Putamen (tissue), 1 donor: ENCODE measurements around the gene EVC2.
"Not testable (repeated sequence)": the region's sequence is repeated elsewhere in the genome, so short reads cannot be mapped to it uniquely, and the experiment has no call there.

Source experiments
- DNase-seq: peaks from one replicate; pipeline ENCODE4 v3.0.0-alpha.2; 2016; ENCODE audit warnings: low spot score

EVC2 gene

DNA sequence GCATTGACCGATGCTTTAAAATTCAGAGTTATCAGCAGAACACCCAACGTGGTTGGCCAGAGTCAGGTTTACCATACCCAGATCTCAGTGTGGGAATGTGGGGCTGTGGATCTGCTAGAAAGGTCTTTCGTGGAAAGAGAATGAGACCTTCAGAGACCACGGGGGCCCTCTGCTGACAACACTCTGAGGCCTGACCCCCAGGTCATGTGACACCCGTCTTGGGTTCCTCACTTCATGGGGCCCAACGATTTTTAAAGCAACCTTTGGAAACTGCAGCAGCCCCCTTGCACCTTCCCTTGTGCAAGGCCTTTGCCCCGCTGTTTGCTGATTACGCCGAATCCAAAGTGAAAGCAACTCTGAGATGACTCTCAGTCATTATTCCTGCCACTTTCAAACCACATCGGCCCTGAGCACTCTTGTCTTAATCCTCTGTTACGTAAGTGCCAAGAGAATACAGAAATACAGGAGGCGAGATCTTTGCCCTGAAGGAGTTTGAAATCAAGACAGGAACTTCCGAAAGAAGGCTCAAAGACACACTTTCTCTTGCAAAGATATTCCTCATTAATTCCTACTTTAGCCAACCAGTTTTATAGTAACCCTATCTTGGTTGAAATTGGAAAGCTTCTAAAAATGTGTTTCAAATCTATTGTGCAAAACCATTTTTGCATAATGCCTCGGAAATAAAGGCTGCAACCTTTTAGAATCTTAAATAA, 88.3 kb downstream of the EVC2 start:
- no peak for DNase-seq

DNA sequence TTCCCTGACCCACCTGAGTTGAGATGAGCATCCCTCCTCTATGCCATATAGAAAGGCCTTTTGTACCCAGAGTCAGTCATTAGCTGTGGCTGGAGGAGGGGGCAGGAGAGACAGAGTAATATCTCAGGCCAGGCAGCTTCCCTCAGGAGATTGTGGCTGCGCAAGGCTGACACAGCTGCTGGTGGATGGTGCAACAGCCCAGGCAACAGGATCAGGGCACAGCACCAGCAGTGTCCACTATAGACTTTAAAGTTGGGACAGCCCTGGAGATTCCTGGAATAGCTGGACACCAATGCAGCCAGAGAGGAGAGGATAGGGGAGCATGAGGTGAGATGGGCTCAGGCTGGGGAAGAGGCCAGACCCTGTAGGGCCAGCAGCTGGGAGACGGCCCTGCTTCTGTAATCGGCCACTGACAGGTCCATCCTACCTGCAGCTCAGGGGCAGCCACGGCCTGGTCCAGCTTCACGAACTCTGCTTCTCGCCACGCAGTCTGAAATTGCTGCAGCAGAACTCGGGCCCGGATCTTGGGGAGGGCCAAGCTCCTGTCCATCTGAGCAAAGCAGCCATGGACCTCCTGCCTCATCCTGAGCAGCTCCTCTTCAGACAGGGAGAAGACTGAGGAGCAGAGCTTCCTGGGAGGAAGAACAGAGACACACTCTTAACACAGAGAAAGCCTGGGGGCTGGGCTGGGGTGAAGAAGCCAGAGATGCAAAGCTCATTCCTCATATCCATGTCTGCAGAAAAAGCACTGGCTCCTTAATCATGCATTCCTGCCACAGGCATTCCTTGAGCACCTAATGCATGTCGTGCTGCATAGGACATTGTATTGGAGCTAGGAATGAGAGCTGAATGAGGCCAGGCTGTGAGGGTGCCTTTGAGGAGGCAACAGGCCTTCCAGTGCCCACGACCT, 90.1 kb downstream of the EVC2 start:
- no peak for DNase-seq

DNA sequence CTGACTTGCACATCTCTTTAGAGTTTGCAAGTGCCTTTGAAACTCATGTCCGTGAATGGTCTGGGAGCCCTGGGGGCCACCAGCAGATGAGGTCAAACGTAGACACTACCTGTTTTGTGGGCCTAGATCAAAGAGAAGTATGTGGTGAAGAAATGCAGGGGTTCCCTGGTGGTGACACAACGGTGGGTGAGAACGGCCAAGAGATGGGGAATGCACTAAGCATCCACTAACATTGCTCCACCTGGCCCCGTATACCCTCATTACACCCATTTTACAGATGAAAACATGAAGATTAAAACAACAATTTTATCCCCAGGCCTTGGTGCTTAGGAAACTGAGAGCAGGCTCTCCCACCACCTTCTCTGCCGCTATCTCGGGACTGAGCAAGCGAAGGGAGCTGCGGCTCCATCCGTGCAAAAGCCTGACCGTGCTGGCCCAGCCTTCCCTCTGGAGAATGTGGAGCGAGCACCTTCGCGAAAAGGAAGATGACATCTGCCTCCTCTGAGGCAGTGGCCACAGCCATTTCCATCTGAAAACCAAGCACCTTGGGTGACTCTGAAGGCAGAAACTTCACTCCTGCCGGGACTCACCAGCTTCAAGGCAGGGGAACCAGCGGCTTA, 91.9 kb downstream of the EVC2 start:
- no peak for DNase-seq

DNA sequence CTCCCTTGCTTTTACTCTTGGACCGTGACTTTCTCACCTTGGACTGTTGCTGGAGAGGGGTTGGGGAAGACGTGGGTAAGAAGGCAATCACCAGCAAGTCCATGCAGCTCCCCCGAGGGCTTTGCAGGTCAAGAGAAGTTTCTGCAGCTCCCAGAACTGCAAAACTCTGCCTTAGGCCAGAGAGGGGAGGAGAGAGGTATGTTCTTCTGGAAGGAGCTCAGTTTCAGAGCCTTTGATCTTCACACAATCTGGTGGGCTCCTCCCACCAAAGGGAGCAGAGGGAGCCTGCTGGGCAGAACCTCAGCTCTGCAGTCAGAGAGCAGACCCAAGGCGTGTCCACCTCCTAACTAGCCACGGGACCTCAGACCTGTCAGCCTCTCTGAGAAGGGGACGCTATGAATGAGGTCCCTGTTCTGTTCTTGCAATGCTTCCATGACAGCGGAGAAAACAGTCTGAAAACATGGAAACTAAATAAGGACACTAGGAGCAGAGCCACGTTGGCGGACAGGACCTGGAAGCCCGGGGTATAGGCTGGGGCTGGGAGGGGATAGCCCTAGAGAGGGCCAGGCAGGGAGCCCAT, 92.8 kb downstream of the EVC2 start:
- no peak for DNase-seq

DNA sequence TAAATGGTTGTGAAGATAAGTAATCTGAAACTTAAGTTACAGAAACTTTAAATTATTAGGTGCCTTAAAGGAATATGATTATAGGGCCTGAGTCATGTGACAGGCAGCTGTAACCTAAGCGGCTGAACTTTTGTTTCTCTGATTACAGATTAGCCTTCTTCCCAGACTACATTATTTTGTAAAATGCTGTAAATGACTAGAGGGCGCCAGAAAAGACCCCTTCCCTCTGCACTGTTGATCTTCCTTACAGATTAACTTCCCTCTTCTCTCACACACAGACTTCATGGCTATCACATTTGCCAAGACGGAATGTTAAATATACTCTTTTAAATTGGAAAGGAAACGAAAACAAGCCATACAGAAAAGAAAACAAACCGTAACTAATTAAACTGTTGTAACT, 96.6 kb downstream of the EVC2 start:
- DNase-seq = no peak

DNA sequence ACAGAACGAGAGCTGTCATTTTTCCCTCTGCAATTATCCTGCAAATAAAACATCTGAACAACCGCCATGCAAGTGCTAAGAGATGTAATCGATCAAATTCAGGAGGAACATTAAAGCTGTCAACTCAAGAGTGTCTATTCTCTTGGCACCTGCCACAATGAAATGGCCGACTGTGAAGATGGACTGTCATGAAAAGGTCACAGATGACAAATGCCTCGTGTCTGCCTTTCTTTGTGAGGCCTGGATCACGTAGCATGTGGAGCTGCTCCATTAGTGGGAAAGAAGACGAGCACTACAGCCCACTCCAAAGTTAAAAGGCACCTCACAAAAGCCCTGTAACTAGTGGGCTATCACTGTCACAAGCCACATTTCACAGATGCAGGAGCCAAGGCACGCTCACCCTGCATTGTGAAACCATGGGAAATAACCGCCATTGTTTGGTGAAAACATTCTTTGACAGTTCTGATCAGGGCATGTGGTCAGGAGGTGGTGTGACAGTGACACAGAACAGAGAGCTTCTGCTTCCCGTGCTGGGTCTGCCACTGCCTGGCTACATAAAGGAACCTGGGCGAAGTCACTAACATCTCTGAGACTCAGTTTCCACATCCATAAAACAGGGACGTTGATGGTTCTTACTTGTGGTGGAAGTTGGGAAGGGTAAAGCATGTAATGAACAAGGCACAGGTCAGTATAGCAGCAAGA, 98.9 kb downstream of the EVC2 start:
- DNase-seq = no peak

DNA sequence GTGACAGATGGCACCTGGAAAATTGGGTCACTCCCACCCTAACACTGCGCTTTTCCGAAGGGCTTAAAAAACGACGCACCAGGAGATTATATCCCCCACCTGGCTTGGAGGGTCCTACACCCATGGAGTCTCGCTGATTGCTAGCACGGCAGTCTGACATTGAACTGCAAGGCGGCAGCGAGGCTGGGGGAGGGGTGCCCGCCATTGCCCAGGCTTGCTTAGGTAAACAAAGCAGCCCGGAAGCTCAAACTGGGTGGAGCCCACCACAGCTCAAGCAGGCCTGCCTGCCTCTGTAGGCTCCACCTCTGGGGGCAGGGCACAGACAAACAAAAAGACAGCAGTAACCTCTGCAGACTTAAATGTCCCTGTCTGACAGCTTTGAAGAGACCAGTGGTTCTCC, 114.5 kb downstream of the EVC2 start:
- DNase-seq = not testable (repeated sequence)

DNA sequence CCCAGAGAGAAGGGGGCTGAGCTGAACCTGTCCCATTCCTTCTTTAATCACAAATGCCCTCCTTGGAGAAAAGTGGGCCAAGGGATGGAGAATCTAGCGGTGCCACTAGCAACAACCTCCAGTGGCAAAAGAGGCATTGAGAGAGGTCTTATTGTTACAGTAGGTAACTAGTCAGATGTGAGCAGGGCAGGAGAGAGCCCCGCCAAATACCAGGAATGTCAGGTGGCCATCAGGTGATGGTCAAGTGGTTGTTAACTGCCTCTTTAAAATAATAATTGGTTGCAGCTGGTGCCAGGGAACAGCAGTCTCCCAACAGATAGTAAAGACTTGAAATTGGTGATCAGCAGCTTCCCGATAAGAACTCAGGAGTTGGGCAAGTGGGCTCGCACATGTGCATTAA, 116.1 kb downstream of the EVC2 start:
- DNase-seq = no peak

DNA sequence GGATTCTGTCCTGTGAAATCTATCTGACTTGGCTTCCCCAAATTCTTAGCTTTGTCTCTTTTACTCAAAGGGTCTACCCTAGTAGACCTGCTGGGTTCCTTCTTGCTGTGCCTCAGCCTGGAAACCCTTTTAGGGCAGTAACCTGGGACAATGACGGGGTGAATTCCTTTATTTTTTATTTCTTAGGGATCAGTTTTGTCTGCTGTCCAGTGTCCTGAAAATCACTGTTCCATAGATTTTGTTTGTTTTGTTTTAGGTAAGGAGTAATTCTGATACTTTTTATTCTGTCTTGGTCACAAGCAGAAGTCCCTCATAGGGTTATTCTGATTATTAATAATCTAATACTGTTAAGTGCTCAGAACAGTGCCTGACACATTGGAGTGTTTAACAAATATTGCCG, 118.9 kb downstream of the EVC2 start:
- DNase-seq = no peak

DNA sequence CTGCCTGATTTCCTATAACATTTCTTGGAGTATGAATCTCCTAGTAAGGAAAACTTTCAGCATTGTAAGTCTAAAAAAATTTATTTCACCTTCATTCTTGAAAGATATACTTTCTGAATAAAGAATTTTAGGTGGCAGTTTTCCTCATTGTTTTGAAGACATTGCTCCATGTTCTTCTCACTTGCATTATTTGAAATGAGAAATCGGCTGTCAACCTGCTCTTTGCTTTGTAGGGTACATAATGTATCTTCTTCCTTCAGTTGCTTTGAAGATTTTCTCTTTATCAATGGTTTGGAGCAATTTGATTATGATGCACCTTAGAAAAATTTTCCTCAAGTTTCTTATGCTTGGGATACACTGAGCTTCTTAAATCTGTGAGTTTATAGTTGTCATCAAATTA, 120.3 kb downstream of the EVC2 start:
- no peak for DNase-seq

DNA sequence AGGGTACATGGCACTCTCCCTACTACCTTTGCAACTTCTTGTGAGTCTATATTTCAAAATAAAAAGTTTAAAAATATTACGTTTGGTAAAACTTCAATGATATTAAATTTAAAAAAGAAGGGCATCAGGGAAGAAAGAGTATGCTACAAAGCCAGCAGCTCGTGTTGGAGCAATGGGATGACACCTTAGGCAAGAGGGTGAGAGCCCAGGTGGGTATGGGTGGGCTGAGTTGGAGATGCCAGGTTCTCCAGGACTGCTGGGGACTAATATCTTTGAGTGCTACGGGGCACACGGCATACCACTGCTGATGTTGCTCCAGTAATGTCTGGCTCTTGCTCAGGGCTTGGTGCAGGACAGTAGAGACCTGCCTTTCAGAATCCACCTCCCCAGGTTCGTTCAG, 132.4 kb downstream of the EVC2 start:
- no peak for DNase-seq

DNA sequence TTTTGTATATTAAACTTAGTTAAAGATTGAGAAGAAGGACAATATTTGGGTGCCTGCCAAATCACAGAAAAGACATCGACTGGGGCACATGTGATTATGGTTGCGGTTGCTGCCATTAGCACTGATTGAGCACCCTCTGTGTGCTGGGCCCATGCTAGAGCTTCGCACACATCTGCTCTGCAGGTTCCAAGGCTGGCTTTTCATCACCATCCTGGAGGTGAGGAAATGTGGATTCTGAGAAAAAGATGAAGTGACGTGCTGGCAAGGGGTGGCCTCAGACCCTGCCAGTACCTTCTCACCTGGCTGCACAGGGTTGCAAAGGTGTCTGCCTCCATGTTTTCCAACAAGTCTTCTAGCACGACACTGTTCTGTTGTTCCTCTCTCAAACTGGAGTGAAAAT, 134.0 kb downstream of the EVC2 start:
- DNase-seq = no peak

DNA sequence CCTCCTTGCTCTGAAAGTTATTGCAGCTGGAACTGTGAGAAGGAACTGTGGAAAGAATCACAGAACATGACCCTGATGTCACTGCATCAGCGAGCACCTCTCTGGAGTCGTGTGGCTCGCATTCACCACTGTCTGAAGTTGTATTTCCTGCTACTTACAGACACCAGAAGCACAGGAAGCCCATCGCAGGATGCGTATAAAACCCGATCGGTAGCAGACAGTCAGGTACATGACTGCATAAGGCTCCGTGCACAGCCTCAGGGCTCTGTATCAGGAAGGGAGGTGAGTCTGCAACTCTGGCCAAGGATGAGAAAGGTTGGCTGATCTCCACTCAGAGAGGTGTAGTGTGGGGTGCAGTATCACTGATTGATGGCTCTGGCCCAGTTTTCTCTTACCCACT, 134.4 kb downstream of the EVC2 start:
- DNase-seq = no peak

DNA sequence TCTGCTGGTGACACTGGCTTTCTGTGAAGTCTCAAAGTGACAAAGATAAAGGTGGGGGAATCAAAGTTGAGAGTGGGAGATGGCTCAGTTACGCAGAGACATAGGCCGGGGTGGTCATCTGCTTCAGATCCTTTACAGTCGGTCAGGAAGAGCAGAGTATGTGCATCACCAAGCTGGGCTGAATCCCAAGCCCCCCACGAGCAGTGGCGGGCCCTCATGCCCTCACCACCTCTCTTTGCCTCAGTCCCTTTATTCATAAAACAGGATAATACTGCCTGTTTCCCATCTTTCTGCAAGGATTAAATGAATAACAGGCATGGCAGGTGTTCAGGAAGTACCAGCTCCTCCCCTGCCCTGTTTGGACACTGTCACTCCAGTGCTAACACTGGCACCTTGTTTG, 135.6 kb downstream of the EVC2 start:
- DNase-seq = no peak

DNA sequence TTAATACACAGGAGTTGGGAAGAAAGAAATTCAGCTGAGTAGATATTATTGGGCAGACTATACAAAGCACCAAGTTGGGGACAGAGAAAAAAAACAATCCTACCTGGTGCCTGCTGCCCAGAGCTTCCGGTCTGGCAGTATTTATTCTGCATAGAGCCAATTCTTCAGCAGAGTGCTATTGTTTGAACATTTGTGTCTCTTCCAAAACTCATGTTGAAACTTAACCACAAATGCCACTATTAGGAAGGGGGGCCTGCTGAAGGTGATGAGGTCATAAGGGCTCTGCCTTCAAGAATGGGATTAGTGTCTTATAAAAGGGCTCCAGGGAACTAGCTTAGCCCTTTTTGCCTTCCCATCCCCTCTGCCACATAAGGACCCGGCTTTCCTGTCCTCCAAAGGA, 136.2 kb downstream of the EVC2 start:
- no peak for DNase-seq

DNA sequence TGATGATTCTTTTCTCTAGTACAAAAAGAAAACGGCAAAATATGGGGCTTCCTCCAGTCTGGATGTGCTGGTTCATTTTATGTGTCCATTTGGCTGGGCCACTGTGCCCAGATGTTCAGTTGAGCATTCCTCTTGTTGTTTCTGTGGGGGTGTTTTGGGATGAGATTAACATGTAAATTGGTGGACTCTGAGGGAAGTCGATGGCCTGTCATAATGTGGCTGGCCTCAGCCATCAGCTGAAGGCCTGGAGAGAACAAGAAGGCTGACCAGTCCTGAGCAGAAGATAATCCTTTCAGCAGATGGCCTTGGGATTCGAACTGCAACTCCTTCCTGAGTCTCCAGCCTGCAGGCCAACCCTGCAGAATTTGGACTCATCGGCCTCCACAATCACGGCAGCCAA, 136.7 kb downstream of the EVC2 start:
- no peak for DNase-seq

DNA sequence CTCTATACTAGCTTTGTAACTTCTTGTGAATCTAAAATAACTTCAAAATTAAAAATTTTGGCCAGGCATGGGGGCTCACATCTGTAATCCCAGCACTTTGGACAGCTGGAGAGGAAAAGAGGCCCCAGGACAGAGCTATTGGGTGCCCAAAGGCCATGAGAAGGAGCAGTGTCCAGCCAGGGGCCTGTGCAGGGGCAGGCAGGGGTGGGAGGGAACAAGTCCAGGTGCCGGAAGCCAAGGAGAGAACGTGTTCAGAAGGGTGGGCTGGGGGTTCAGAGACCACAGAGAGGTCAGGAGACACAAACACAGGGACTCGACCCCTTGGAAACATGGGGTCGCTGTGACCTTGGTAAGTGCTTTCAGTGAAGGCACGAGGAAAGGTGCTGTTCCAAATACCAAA, 138.9 kb downstream of the EVC2 start:
- DNase-seq = no peak

DNA sequence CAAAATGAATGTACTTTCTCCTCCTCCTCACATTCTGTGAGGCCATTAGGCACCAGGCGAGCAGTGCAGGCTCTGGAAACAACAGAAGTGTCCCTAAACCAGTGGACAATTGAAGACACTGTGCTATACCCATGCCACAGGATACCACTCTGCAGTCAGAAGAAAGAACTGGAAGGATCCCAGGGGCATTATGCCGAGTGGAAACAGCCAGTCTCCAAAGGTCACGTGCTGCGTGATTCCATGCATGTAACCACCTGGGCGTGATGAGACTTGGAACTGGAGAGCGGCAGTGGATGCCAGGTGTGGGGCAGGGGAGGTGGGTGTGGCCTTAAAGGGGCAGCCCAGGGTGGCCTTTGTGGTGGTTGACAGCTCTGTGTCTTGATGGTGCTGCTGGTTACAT, 139.4 kb downstream of the EVC2 start:
- DNase-seq = no peak

DNA sequence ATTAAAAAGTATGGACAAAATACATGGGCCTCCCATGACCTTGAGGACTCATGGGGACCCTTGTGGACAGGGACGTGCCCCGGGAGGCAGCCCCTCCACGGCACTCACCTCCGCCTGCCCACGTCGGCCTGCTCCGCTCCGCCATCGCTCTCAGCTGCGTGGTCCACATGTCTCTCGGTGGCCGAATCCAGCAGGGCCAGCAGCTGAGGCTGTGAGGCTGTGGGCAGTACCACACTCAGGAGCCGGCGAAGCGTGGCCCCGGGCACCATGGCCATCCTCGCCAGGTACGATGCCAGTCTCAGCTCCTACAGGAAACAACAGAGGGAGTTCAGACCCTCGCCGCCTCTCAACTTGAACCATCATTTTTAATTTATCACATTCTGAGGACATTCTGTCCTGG, 140.0 kb downstream of the EVC2 start:
- DNase-seq = no peak

DNA sequence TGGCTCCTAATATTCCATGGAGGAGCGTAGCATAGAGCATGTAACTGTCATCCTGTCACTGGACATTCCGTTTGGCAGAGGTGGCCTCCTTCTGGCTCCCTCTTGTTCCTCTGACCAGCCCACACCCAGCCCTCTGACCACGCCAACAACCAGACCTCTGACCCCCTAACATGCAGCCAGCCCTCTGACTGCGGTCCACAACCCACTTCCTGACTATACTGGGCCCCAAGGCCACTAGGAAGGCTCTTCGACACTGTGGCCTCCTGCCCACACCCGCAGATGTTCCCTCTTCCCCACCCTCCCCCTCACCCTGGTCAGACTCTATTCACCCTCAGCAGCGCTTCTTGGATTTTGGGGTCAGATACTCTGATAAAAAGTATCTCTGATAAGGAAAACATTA, 141.4 kb downstream of the EVC2 start:
- DNase-seq = no peak

DNA sequence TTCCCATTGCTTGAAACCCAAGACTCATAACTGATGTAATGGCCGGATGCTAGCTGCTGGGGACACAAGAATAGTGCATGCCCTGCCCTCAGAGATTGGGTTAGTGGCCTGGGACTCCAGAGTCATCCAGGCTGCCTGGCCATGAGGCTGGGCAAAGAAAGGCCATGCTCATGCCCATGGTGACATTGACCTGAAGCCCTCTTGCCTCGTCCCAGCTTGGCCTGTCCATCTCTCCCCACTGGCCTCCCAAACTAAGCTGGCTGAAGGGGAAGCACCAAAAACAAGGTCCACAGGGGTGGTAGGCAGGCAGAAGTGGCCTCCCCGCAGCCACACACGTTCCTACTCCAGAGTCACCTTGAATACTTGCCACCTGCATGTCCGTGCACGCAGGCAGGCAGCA, 141.8 kb downstream of the EVC2 start:
- DNase-seq = no peak

DNA sequence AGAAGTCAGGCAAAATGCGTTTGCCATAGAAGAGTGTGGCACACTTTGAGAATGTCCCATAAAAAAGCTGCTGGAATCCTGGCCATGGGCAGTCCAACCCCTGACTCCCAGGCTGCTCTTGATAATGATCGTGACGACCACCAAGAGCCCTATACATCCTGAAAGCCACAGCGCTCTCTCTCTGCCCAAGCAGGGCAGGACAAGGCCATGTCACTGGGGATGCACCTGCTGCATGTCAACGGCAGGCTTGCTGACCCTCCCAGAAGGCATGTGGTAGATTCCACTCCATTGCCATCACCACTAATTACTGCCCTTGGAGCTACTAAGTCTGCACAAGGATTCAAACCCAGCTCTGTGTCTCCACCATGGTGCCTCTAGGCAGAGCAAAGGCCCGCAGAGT, 144.5 kb downstream of the EVC2 start:
- DNase-seq = no peak
